ENCODE data around the gene ZBTB25.

Gene ZBTB25

GRCh38 chr14:64459405-64460136, 44.1 kb downstream of the ZBTB25 start:
- H3K4me3 ChIP-seq (ENCODE audit: extremely low read depth, insufficient read depth, low read length, poor library complexity, severe bottlenecking), result no peak overlapping the region
- no peaks in the 10 kb centered on the region for H3K9me3 ChIP-seq (ENCODE audit: control insufficient read depth, low read length)
- H3K36me3 ChIP-seq (ENCODE audit: control insufficient read depth, insufficient read depth, low read length), result peaks cover 56% of the 10 kb centered on the region
- no peak overlapping the region for H3K27ac ChIP-seq (ENCODE audit: low read depth, low read length, severe bottlenecking)
- WGBS, 2 experiments (ENCODE audit: insufficient coverage in 2 of 2), result 80% methylated on average over 1 of the region's 4 CpGs; no CpG with 5 or more reads in 1 of the 2 experiments
- H3K4me1 ChIP-seq (ENCODE audit: control insufficient read depth, insufficient read depth, low read length, poor library complexity, severe bottlenecking), result no peaks in the 10 kb centered on the region

DNA sequence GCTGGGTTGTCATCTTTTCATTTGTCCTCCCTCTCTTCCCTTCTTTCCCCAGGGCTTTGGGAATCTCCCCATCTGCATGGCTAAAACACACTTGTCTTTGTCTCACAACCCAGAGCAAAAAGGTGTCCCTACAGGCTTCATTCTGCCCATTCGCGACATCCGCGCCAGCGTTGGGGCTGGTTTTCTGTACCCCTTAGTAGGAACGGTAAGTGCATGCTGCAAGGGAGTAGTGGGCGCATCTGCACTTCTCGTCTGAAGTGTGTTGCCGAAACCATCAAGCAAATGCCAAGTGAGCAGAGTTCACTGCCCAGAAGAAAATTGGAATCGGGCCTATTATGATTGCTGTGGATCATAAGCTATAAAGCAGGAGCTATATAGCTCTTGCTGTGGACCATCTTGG, 49.0 kb downstream of the ZBTB25 start:
- Histone ChIP-seq H3K4me3 (ENCODE audit: extremely low read depth, insufficient read depth, low read length, poor library complexity, severe bottlenecking) (no peak overlapping the region), H3K9me3 (ENCODE audit: control insufficient read depth, low read length) (no peaks in the 10 kb centered on the region), H3K4me1 (ENCODE audit: control insufficient read depth, insufficient read depth, low read length, poor library complexity, severe bottlenecking) (no peaks in the 10 kb centered on the region), H3K36me3 (ENCODE audit: control insufficient read depth, insufficient read depth, low read length) (peaks cover 76% of the 10 kb centered on the region), H3K27ac (ENCODE audit: low read depth, low read length, severe bottlenecking) (no peak overlapping the region)
- 93 to 98% methylated on average over 7 to 10 of the region's 10 CpGs for WGBS, 2 experiments (ENCODE audit: insufficient coverage in 2 of 2)

- WGBS, 2 experiments (ENCODE audit: insufficient coverage in 2 of 2), result 80 to 90% methylated on average over 1 to 2 of the region's 2 CpGs
- H3K27ac ChIP-seq (ENCODE audit: low read depth, low read length, severe bottlenecking), result no peak overlapping the region
- H3K36me3 ChIP-seq (ENCODE audit: control insufficient read depth, insufficient read depth, low read length), result peaks cover 76% of the 10 kb centered on the region
- H3K4me1 ChIP-seq (ENCODE audit: control insufficient read depth, insufficient read depth, low read length, poor library complexity, severe bottlenecking), result peaks cover 18% of the 10 kb centered on the region
- no peaks in the 10 kb centered on the region for H3K9me3 ChIP-seq (ENCODE audit: control insufficient read depth, low read length)
- H3K4me3 ChIP-seq (ENCODE audit: extremely low read depth, insufficient read depth, low read length, poor library complexity, severe bottlenecking), result no peak overlapping the region
These were observed 53.4 kb downstream of the ZBTB25 start for GRCh38 chr14:64450255-64450654.

GRCh38 chr14:64447876-64448670, 55.6 kb downstream of the ZBTB25 start:
- H3K4me1 ChIP-seq (ENCODE audit: control insufficient read depth, insufficient read depth, low read length, poor library complexity, severe bottlenecking), result peaks cover 19% of the 10 kb centered on the region
- peaks cover 76% of the 10 kb centered on the region for H3K36me3 ChIP-seq (ENCODE audit: control insufficient read depth, insufficient read depth, low read length)
- H3K27ac ChIP-seq (ENCODE audit: low read depth, low read length, severe bottlenecking), result peak overlapping the region; percentile 67
- 95 to 97% methylated on average over 3 to 5 of the region's 5 CpGs for WGBS, 2 experiments (ENCODE audit: insufficient coverage in 2 of 2)
- H3K4me3 ChIP-seq (ENCODE audit: extremely low read depth, insufficient read depth, low read length, poor library complexity, severe bottlenecking), result no peak overlapping the region
- H3K9me3 ChIP-seq (ENCODE audit: control insufficient read depth, low read length), result no peaks in the 10 kb centered on the region

- 74 to 87% methylated on average over 3 of the region's 7 CpGs for WGBS, 2 experiments (ENCODE audit: insufficient coverage in 2 of 2)
- peaks cover 78% of the 10 kb centered on the region for H3K36me3 ChIP-seq (ENCODE audit: control insufficient read depth, insufficient read depth, low read length)
- no peaks in the 10 kb centered on the region for H3K9me3 ChIP-seq (ENCODE audit: control insufficient read depth, low read length)
- no peak overlapping the region for H3K4me3 ChIP-seq (ENCODE audit: extremely low read depth, insufficient read depth, low read length, poor library complexity, severe bottlenecking)
- peaks cover 19% of the 10 kb centered on the region for H3K4me1 ChIP-seq (ENCODE audit: control insufficient read depth, insufficient read depth, low read length, poor library complexity, severe bottlenecking)
- peak overlapping the region; percentile 13 for H3K27ac ChIP-seq (ENCODE audit: low read depth, low read length, severe bottlenecking)
These were observed 58.4 kb downstream of the ZBTB25 start for GRCh38 chr14:64444984-64445845.

DNA sequence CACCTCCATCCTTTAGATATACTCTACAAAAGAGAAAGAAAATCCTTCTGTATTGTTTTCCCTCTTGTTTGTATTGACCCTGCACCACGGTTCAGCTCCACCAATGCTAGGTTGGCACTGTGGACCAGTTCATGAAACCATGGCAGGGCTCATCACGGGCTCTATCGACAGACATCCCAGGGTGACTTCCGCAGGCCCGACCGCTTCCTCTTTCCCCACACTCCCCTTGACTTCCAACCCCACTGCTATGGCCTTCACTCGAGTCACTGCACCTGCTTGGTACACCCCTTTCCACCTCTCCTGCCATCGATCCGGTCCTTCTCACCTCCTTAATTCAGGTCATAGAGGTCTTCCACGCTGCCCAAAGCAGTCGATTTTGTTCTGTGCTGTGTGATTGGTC, 59.5 kb downstream of the ZBTB25 start:
- peaks cover 78% of the 10 kb centered on the region for H3K36me3 ChIP-seq (ENCODE audit: control insufficient read depth, insufficient read depth, low read length)
- H3K4me3 ChIP-seq (ENCODE audit: extremely low read depth, insufficient read depth, low read length, poor library complexity, severe bottlenecking), result no peak overlapping the region
- WGBS, 2 experiments (ENCODE audit: insufficient coverage in 2 of 2), result 98 to 100% methylated on average over 9 to 10 of the region's 11 CpGs
- H3K4me1 ChIP-seq (ENCODE audit: control insufficient read depth, insufficient read depth, low read length, poor library complexity, severe bottlenecking), result peaks cover 19% of the 10 kb centered on the region
- no peak overlapping the region for H3K27ac ChIP-seq (ENCODE audit: low read depth, low read length, severe bottlenecking)
- no peaks in the 10 kb centered on the region for H3K9me3 ChIP-seq (ENCODE audit: control insufficient read depth, low read length)

DNA sequence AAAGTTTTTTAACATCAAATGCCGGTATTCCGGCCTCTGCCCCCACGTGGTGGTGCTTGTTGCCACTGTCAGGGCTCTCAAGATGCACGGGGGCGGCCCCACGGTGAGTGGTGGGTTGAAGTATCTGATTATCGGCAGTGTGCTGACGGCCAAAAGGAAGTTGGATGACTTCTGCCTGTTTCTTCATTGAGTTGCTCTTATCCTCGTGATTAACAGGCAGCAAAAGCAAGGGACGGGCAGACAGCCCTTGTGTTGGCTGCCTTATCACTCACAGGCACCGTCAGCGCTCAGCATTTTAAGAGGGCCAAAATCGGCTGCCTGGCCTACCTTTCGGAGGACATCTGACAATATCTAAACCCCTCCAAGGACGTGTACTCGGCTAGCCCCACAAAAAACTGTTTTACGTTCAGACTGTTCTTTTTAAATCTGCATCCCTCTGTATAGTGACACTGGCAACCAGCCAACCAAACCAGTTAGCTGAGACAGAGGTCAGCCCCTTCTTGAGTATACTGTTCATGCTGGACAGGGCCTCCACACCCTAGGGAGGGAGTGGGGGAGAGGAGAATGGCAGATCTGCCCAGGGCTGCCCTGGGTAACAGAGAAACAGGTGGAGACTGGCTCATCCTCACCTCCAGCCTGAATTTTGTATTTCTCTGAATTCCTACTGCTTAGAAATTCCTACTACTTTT, 61.2 kb downstream of the ZBTB25 start:
- Histone ChIP-seq H3K9me3 (ENCODE audit: control insufficient read depth, low read length) (no peaks in the 10 kb centered on the region), H3K27ac (ENCODE audit: low read depth, low read length, severe bottlenecking) (peak overlapping the region; percentile 10), H3K4me3 (ENCODE audit: extremely low read depth, insufficient read depth, low read length, poor library complexity, severe bottlenecking) (no peak overlapping the region), H3K4me1 (ENCODE audit: control insufficient read depth, insufficient read depth, low read length, poor library complexity, severe bottlenecking) (peaks cover 19% of the 10 kb centered on the region), H3K36me3 (ENCODE audit: control insufficient read depth, insufficient read depth, low read length) (peaks cover 83% of the 10 kb centered on the region)
- WGBS, 2 experiments (ENCODE audit: insufficient coverage in 2 of 2), result 90 to 92% methylated on average over 14 to 17 of the region's 17 CpGs

- 83 to 100% methylated on average over 2 to 3 of the region's 3 CpGs for WGBS, 2 experiments (ENCODE audit: insufficient coverage in 2 of 2)
- Histone ChIP-seq H3K36me3 (ENCODE audit: control insufficient read depth, insufficient read depth, low read length) (peaks cover 79% of the 10 kb centered on the region), H3K4me3 (ENCODE audit: extremely low read depth, insufficient read depth, low read length, poor library complexity, severe bottlenecking) (no peak overlapping the region), H3K27ac (ENCODE audit: low read depth, low read length, severe bottlenecking) (no peak overlapping the region), H3K4me1 (ENCODE audit: control insufficient read depth, insufficient read depth, low read length, poor library complexity, severe bottlenecking) (peaks cover 7% of the 10 kb centered on the region), H3K9me3 (ENCODE audit: control insufficient read depth, low read length) (no peaks in the 10 kb centered on the region)
These were observed 63.1 kb downstream of the ZBTB25 start for GRCh38 chr14:64440494-64440893.

DNA sequence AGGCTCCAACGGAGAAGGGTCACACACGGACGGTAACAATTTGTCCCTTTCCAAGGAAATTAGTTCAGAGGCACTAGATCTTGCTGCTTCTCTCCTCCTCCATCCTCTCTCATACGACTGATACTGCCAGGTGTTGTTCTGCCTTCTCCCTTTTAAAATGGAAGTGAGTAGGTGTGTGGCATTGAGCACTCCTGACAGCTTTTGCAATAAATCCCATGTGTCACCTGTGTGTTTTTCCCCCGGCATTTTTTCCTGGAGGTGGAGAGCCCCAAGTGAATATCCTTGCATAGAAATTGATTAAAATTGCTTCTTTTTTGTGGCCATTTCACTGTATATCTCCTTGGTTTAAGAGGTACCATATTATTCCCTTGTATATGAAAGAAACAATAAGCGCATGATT, 64.5 kb downstream of the ZBTB25 start:
- H3K4me1 ChIP-seq (ENCODE audit: control insufficient read depth, insufficient read depth, low read length, poor library complexity, severe bottlenecking), result peaks cover 4% of the 10 kb centered on the region
- H3K27ac ChIP-seq (ENCODE audit: low read depth, low read length, severe bottlenecking), result peak overlapping the region; percentile 74
- H3K36me3 ChIP-seq (ENCODE audit: control insufficient read depth, insufficient read depth, low read length), result peaks cover 77% of the 10 kb centered on the region
- H3K9me3 ChIP-seq (ENCODE audit: control insufficient read depth, low read length), result no peaks in the 10 kb centered on the region
- 90 to 92% methylated on average over 3 to 4 of the region's 6 CpGs for WGBS, 2 experiments (ENCODE audit: insufficient coverage in 2 of 2)
- no peak overlapping the region for H3K4me3 ChIP-seq (ENCODE audit: extremely low read depth, insufficient read depth, low read length, poor library complexity, severe bottlenecking)
